ENCODE measurements around the gene KLHL14.

KLHL14 gene

GRCh38 chr18:32684940-32685339 lies 87.9 kb downstream of the KLHL14 start:
- H3K4me2 ChIP-seq (ENCODE audit: low read length) = no peak overlapping the region
- 0 out of 2 replicates have a peak, but pooled peaks cover 5% of the 10 kb centered on the region for H3K79me2 ChIP-seq (ENCODE audit: low read length)
- no peaks in the 10 kb centered on the region for H3K9me3 ChIP-seq (ENCODE audit: insufficient read depth, low read length)
- no peak overlapping the region for H3K27ac ChIP-seq (ENCODE audit: low read length)
- no peak overlapping the region for H2AFZ ChIP-seq (ENCODE audit: low read depth, low read length)
- H4K20me1 ChIP-seq (ENCODE audit: insufficient read depth, low read length) = peaks cover 20% of the 10 kb centered on the region
- no peak overlapping the region for H3K4me3 ChIP-seq (ENCODE audit: low read length)
- peaks cover 35% of the 10 kb centered on the region for H3K36me3 ChIP-seq (replicated peaks; ENCODE audit: low read depth, low read length)
- H3K9ac ChIP-seq (ENCODE audit: low read length) = no peak overlapping the region
- no peaks in the 10 kb centered on the region for H3K4me1 ChIP-seq (ENCODE audit: low read length)
- TF ChIP-seq, protein P1, sequence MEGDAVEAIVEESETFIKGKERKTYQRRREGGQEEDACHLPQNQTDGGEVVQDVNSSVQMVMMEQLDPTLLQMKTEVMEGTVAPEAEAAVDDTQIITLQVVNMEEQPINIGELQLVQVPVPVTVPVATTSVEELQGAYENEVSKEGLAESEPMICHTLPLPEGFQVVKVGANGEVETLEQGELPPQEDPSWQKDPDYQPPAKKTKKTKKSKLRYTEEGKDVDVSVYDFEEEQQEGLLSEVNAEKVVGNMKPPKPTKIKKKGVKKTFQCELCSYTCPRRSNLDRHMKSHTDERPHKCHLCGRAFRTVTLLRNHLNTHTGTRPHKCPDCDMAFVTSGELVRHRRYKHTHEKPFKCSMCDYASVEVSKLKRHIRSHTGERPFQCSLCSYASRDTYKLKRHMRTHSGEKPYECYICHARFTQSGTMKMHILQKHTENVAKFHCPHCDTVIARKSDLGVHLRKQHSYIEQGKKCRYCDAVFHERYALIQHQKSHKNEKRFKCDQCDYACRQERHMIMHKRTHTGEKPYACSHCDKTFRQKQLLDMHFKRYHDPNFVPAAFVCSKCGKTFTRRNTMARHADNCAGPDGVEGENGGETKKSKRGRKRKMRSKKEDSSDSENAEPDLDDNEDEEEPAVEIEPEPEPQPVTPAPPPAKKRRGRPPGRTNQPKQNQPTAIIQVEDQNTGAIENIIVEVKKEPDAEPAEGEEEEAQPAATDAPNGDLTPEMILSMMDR (IDR thresholded peaks at IDR 0.05; ENCODE audit: low read depth, low read length) = no peak
- no peak for TF ChIP-seq EZH2phosphoT487 (IDR thresholded peaks at IDR 0.05; ENCODE audit: low read depth)
- H3K27me3 ChIP-seq (ENCODE audit: low read depth, low read length) = no peaks in the 10 kb centered on the region

DNA sequence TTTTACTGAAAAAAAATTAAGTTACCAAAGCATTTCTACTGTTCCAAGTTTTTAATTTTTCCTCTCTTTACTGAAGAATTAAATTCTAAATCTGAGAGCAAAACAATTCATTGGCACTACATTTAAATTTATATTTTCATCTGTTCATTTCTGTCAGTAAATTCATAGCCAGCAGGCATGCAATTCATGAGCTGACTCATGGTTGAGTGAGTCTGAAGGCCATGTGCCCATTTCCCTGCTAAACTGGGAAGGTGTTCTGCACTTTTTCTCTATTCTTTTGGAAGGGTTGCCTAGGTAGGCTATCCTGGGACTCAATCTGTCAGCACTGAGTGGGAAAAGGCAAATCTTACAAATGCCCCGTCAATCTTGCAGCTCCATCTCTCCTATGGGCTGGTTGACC lies 88.7 kb downstream of the KLHL14 start:
- no peaks in the 10 kb centered on the region for H3K4me1 ChIP-seq (ENCODE audit: low read length)
- H3K9ac ChIP-seq (ENCODE audit: low read length) = no peak overlapping the region
- 0 out of 2 replicates have a peak, but pooled peaks cover under 1% of the 10 kb centered on the region for H3K79me2 ChIP-seq (ENCODE audit: low read length)
- no peak overlapping the region for H3K4me3 ChIP-seq (ENCODE audit: low read length)
- no peak overlapping the region for H3K27ac ChIP-seq (ENCODE audit: low read length)
- H4K20me1 ChIP-seq (ENCODE audit: insufficient read depth, low read length) = peaks cover 11% of the 10 kb centered on the region
- H3K9me3 ChIP-seq (ENCODE audit: insufficient read depth, low read length) = no peaks in the 10 kb centered on the region
- H3K4me2 ChIP-seq (ENCODE audit: low read length) = no peak overlapping the region
- peaks cover 38% of the 10 kb centered on the region for H3K36me3 ChIP-seq (replicated peaks; ENCODE audit: low read depth, low read length)
- H3K27me3 ChIP-seq (ENCODE audit: low read depth, low read length) = no peaks in the 10 kb centered on the region
- H2AFZ ChIP-seq (ENCODE audit: low read depth, low read length) = no peak overlapping the region
- TF ChIP-seq, protein P1 (IDR thresholded peaks at IDR 0.05; ENCODE audit: low read depth, low read length) = no peak
- TF ChIP-seq EZH2phosphoT487 (IDR thresholded peaks at IDR 0.05; ENCODE audit: low read depth) = no peak

- TF ChIP-seq, protein P1 (IDR thresholded peaks at IDR 0.05; ENCODE audit: low read depth, low read length) = no peak
- no peak for TF ChIP-seq EZH2phosphoT487 (IDR thresholded peaks at IDR 0.05; ENCODE audit: low read depth)
- Histone ChIP-seq H3K79me2 (ENCODE audit: low read length) (no peaks in the 10 kb centered on the region), H3K36me3 (replicated peaks; ENCODE audit: low read depth, low read length) (peaks cover 36% of the 10 kb centered on the region)
Measured at GRCh38 chr18:32683044-32683443, 89.8 kb downstream of the KLHL14 start.

GRCh38 chr18:32677578-32677977 lies 95.2 kb downstream of the KLHL14 start:
- H3K4me3 ChIP-seq (ENCODE audit: low read length) = no peak overlapping the region
- no peaks in the 10 kb centered on the region for H3K27me3 ChIP-seq (ENCODE audit: low read depth, low read length)
- H3K36me3 ChIP-seq (replicated peaks; ENCODE audit: low read depth, low read length) = peaks cover 65% of the 10 kb centered on the region
- no peak overlapping the region for H3K9ac ChIP-seq (ENCODE audit: low read length)
- H4K20me1 ChIP-seq (ENCODE audit: insufficient read depth, low read length) = peaks cover 5% of the 10 kb centered on the region; the same call in 1 of the 2 replicates
- H3K4me2 ChIP-seq (ENCODE audit: low read length) = no peak overlapping the region
- no peak overlapping the region for H2AFZ ChIP-seq (ENCODE audit: low read depth, low read length)
- peaks cover 11% of the 10 kb centered on the region for H3K4me1 ChIP-seq (ENCODE audit: low read length)
- no peaks in the 10 kb centered on the region for H3K79me2 ChIP-seq (ENCODE audit: low read length)
- no peak overlapping the region for H3K27ac ChIP-seq (ENCODE audit: low read length)
- no peaks in the 10 kb centered on the region for H3K9me3 ChIP-seq (ENCODE audit: insufficient read depth, low read length)
- TF ChIP-seq, protein P1 (IDR thresholded peaks at IDR 0.05; ENCODE audit: low read depth, low read length) = no peak
- no peak for TF ChIP-seq EZH2phosphoT487 (IDR thresholded peaks at IDR 0.05; ENCODE audit: low read depth)

More at GRCh38 chr18:32683044-32683443, 89.8 kb downstream of the KLHL14 start:
- H3K9ac ChIP-seq (ENCODE audit: low read length) = no peak overlapping the region
- 0 out of 2 replicates have a peak, but pooled peaks cover 2% of the 10 kb centered on the region for H4K20me1 ChIP-seq (ENCODE audit: insufficient read depth, low read length)
- H3K27me3 ChIP-seq (ENCODE audit: low read depth, low read length) = no peaks in the 10 kb centered on the region
- H2AFZ ChIP-seq (ENCODE audit: low read depth, low read length) = no peak overlapping the region
- H3K9me3 ChIP-seq (ENCODE audit: insufficient read depth, low read length) = no peaks in the 10 kb centered on the region
- no peak overlapping the region for H3K27ac ChIP-seq (ENCODE audit: low read length)
- no peak overlapping the region for H3K4me2 ChIP-seq (ENCODE audit: low read length)
- H3K4me1 ChIP-seq (ENCODE audit: low read length) = peaks cover 4% of the 10 kb centered on the region
- H3K4me3 ChIP-seq (ENCODE audit: low read length) = no peak overlapping the region

All from OCI-LY3 (cell line).